HepG2 (cell line): ENCODE measurements around the gene LAMTOR3. TPM values are rescaled to one million over a fixed set of nuclear protein-coding genes. Genes with fewer than 3 reads are reported as not detected.

Experiments used
- ATAC-seq: fragments of 200-7000 bp; cut with Tn5 transposase; 3 replicates; pipeline ENCODE4 v1.9.1; 2020; ENCODE audit warnings: mild to moderate bottlenecking, moderate library complexity
- BruUV-seq: library from RNA; stranded (reverse); fragments of 400-500 nt; replicated peaks from 2 replicates; lab custom pipeline; 2021; lab: Mats Ljungman, UMichigan
- CTCF ChIA-PET: fragments of 300-600 bp; formaldehyde crosslinking; extraction: SDS; loops from one replicate; lab custom pipeline; 2021; ENCODE audit warnings: low total read pairs, inconsistent platforms, low intra/inter-chr PET ratio; lab: Yijun Ruan, JAX
- POLR2A ChIA-PET: fragments of 350-600 bp; sonication (Branson Sonifier 250); formaldehyde crosslinking; loops from one replicate; lab custom pipeline; 2020; ENCODE audit warnings: antibody characterized with exemption, inconsistent platforms; lab: Yijun Ruan, JAX
- DNase-seq: peaks from one replicate; pipeline ENCODE4 v3.0.0-alpha.2; 2015; ENCODE audit warnings: low spot score
- FAIRE-seq: peaks from 3 replicates; lab custom pipeline; 2011; peaks lifted over from hg19 to GRCh38; lab: Jason Lieb, UNC
- H2AFZ ChIP-seq: one replicate; pipeline ENCODE4 v1.6.1; 2011; ENCODE audit warnings: low read length, inconsistent platforms
- H3K27ac ChIP-seq: fragments of 300-600 bp; 3 replicates; pipeline ENCODE4 v1.8.0; 2011; ENCODE audit warnings: mixed run types, mild to moderate bottlenecking, mixed read lengths, low read length, inconsistent platforms; ENCODE audit not compliant: insufficient read depth; ENCODE audit errors: extremely low read length
- H3K27me3 ChIP-seq, 2 experiments: fragments of 200-600 bp in 1 of 2; 2 replicates in 1 of 2; 3 replicates in 1 of 2; pipeline versions ENCODE4 v1.6.0 to v1.8.0; 2011; ENCODE audit warnings: low read length in 2 of 2, mild to moderate bottlenecking in 2 of 2, moderate library complexity in 2 of 2, inconsistent platforms in 1 of 2; ENCODE audit not compliant: insufficient read depth in 2 of 2, control insufficient read depth in 1 of 2
- H3K36me3 ChIP-seq, 2 experiments: fragments of 200-600 bp in 1 of 2; replicated peaks in 1 of 2; 2 replicates in 1 of 2; 3 replicates in 1 of 2; pipeline versions ENCODE4 v1.5.1 to v1.8.0; 2011; ENCODE audit warnings: low read length in 2 of 2, inconsistent platforms in 1 of 2; ENCODE audit not compliant: insufficient read depth in 2 of 2, control insufficient read depth in 1 of 2
- H3K4me1 ChIP-seq: 2 replicates; pipeline ENCODE4 v1.5.1; 2012; ENCODE audit warnings: low read length, inconsistent platforms; ENCODE audit not compliant: insufficient read depth
- H3K4me2 ChIP-seq: 2 replicates; pipeline ENCODE4 v1.6.0; 2011; ENCODE audit warnings: low read depth, low read length, inconsistent platforms
- H3K4me3 ChIP-seq, 3 experiments: fragments of 200-600 bp in 1 of 3; sonication (generic), shearing (Covaris generic) in 1 of 3; replicated peaks in 1 of 3; 2 replicates each; pipeline ENCODE4 v1.5.1; 2011 to 2016; ENCODE audit warnings: low read length in 3 of 3, inconsistent platforms in 2 of 3, low read depth in 2 of 3, mild to moderate bottlenecking in 2 of 3, control low read depth in 1 of 3, mixed read lengths in 1 of 3; ENCODE audit not compliant: insufficient read depth in 1 of 3
- H3K79me2 ChIP-seq: one replicate; pipeline ENCODE4 v1.6.1; 2011; ENCODE audit warnings: low read length, inconsistent platforms; ENCODE audit not compliant: insufficient read depth
- H3K9ac ChIP-seq: 2 replicates; pipeline ENCODE4 v1.6.0; 2011; ENCODE audit warnings: mild to moderate bottlenecking, low read depth, low read length, inconsistent platforms; ENCODE audit not compliant: insufficient read depth
- H3K9me3 ChIP-seq: 2 replicates; pipeline ENCODE4 v1.5.1; 2012; ENCODE audit warnings: mild to moderate bottlenecking, low read length
- H4K20me1 ChIP-seq: 2 replicates; pipeline ENCODE4 v1.6.0; 2011; ENCODE audit warnings: inconsistent platforms, mild to moderate bottlenecking, low read length, moderate library complexity; ENCODE audit not compliant: insufficient read depth
- GATAD1 ChIP-seq: IDR thresholded peaks from 2 replicates; pipeline ENCODE4 v1.6.1; 2016; ENCODE audit warnings: missing genetic modification reagents, missing compliant biosample characterization
- NONO ChIP-seq, 2 experiments: fragments of 450-650 bp in 1 of 2; sonication (generic) in 1 of 2; formaldehyde crosslinking in 1 of 2; IDR thresholded peaks in 1 of 2; conservative IDR thresholded peaks in 1 of 2; 2 replicates each; pipeline versions ENCODE4 v1.6.1 to v1.8.0; 2017 to 2022; ENCODE audit warnings: mild to moderate bottlenecking in 1 of 2, missing genetic modification reagents in 1 of 2, moderate library complexity in 1 of 2
- NR2F2 ChIP-seq: IDR thresholded peaks from 2 replicates; pipeline ENCODE4 v1.6.1; 2012; ENCODE audit warnings: low read depth, inconsistent platforms, borderline replicate concordance
- SIX4 ChIP-seq: sonication (generic); formaldehyde crosslinking; IDR thresholded peaks from 2 replicates; pipeline ENCODE4 v1.4.0; 2020; ENCODE audit warnings: missing genetic modification reagents
- TOPORS ChIP-seq: sonication (generic); formaldehyde crosslinking; IDR thresholded peaks from 2 replicates; pipeline ENCODE4 v1.8.0; 2023; ENCODE audit warnings: mild to moderate bottlenecking, missing genetic modification reagents
- ZGPAT ChIP-seq: IDR thresholded peaks from 2 replicates; pipeline ENCODE4 v1.6.1; 2016; ENCODE audit warnings: mild to moderate bottlenecking
- ZNF234 ChIP-seq: sonication (generic); formaldehyde crosslinking; conservative IDR thresholded peaks from 2 replicates; pipeline ENCODE4 v1.5.1; 2020; ENCODE audit warnings: mild to moderate bottlenecking, missing genetic modification reagents
- ZNF510 ChIP-seq: sonication (generic); formaldehyde crosslinking; IDR thresholded peaks from 2 replicates; pipeline ENCODE4 v1.4.0; 2020; ENCODE audit warnings: low read depth, mild to moderate bottlenecking, missing genetic modification reagents
- ZNF607 ChIP-seq: sonication (generic); formaldehyde crosslinking; IDR thresholded peaks from 2 replicates; pipeline ENCODE4 v1.5.1; 2020; ENCODE audit warnings: missing genetic modification reagents, mild to moderate bottlenecking, borderline replicate concordance
- ZNF670 ChIP-seq: sonication (generic); formaldehyde crosslinking; IDR thresholded peaks from 2 replicates; pipeline ENCODE4 v1.8.0; 2022; ENCODE audit warnings: mild to moderate bottlenecking, missing genetic modification reagents, borderline replicate concordance
- ZNF784 ChIP-seq: sonication (generic); formaldehyde crosslinking; IDR thresholded peaks from 2 replicates; pipeline ENCODE4 v1.5.1; 2020; ENCODE audit warnings: missing genetic modification reagents, mild to moderate bottlenecking, borderline replicate concordance
- WGBS: methylation state at CpG from one replicate; pipeline ENCODE4 v1.1.6; 2017; ENCODE audit warnings: low lambda C conversion rate; 5-methylcytosine and 5-hydroxymethylcytosine counted together
- in situ Hi-C: cut with HindIII; loops from 2 replicates; pipeline ENCODE4 v1.10.0; 2017; ENCODE audit warnings: low pct_unique_long_range_greater_than_20kb; ENCODE audit not compliant: extremely low pct_ligation_motif_present
- intact Hi-C: fragments of 100-400 bp; cut with micrococcal nuclease; formaldehyde crosslinking; loops from one replicate; pipeline ENCODE4 v1.10.0; 2022; ENCODE audit not compliant: unreplicated experiment
- polyA plus RNA-seq, 8 experiments: library from polyadenylated mRNA; depleted of rRNA in 3 of 8; stranded (reverse) in 7 of 8; unstranded in 1 of 8; fragments of >200 nt; fragmentation: Illumina TruSeq in 4 of 8; extraction: Trizol in 4 of 8; gene quantifications; 2 replicates each; pipeline versions ENCODE4 v1.2.1 to v1.2.3, GENCODE V29; 2011 to 2016; ENCODE audit warnings: low read depth in 4 of 8, missing spikeins in 1 of 8, mixed read lengths in 1 of 8; ENCODE audit not compliant: insufficient read depth in 1 of 8
- total RNA-seq, 5 experiments: library from RNA; depleted of rRNA; stranded (reverse); fragments of >200 nt; fragmentation: Illumina TruSeq; extraction: Trizol; gene quantifications; 2 replicates each; pipeline ENCODE4 v1.2.3, GENCODE V29; 2016; ENCODE audit warnings: low read depth in 1 of 5

The LAMTOR3 gene
- total and polyA plus RNA-seq, 2 of the 13 experiments (the other 11 are each of a cell fraction or from before 2014, with no cell fraction given): 47.6 to 49.1 TPM

GRCh38 chr4:99927566-99927965, 33.3 kb upstream of the LAMTOR3 start:
- intact Hi-C loops (no loop called here), in situ Hi-C loops (no loop called here)
- Histone ChIP-seq H3K9ac (no peak overlapping the region), H3K4me1 (no peaks in the 10 kb centered on the region), H2AFZ (no peak overlapping the region), H4K20me1 (no peaks in the 10 kb centered on the region), H3K4me3 (no peak overlapping the region), H3K4me2 (no peak overlapping the region), H3K27ac (no peak overlapping the region), H3K27me3 (no peaks in the 10 kb centered on the region), H3K9me3 (no peaks in the 10 kb centered on the region), H3K36me3 (peaks cover 5 to 17% of the 10 kb centered on the region in 2 experiments; a peak in 4 of 5 replicates), H3K79me2 (peaks cover 17% of the 10 kb centered on the region)
- 93% methylated on average over 2 of the region's 2 CpGs for WGBS
- ChIA-PET POLR2A (no interaction called here), CTCF (no interaction called here)
- ATAC-seq (no peak), DNase-seq (no peak), FAIRE-seq (no peak)
- no peak for TF ChIP-seq NONO (IDR thresholded peaks at IDR 0.05)
- no peak for TF ChIP-seq NONO (CRISPR knock-in tag; conservative IDR thresholded peaks at IDR 0.05)
- TF ChIP-seq TOPORS: no peak
- TF ChIP-seq GATAD1 (CRISPR knock-in tag): no peak
- TF ChIP-seq ZNF670 (CRISPR knock-in tag): no peak
- no peak for TF ChIP-seq ZNF510 (CRISPR knock-in tag)
- TF ChIP-seq NR2F2: no peak
- TF ChIP-seq ZNF784 (CRISPR knock-in tag): no peak
- no peak for TF ChIP-seq ZNF234 (CRISPR knock-in tag)
- TF ChIP-seq SIX4 (CRISPR knock-in tag): no peak
- no peak for TF ChIP-seq ZGPAT (CRISPR knock-in tag)
- no peak for TF ChIP-seq ZNF607 (CRISPR knock-in tag)
- BruUV-seq: no TSS peak
